Measurements from ENCODE around the gene EPB41L5. TPM values are rescaled to one million over a fixed set of nuclear protein-coding genes. Genes with fewer than 3 reads are reported as not detected.
"Not testable (repeated sequence)": the region's sequence is repeated elsewhere in the genome, so short reads cannot be mapped to it uniquely, and the experiment has no call there.

Gene EPB41L5
- total RNA-seq, 1 donor from 2014 or later: 1.8 TPM

DNA sequence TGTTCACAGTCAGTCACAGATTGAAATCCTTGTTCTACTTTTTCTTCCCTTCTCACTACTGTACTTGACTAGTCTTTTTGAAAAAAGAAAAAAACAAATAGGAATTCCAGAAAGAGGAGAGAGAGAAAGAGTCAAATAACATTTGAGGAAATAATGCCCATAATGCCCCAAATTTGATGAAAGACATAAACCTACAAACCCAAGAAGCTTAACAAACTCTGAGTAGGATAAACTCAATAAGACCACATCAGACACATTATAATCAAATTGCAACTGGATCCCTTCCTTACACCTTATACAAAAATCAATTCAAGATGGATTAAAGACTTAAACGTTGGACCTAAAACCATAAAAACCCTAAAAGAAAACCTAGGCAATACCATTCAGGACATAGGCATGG, 179.4 kb downstream of the EPB41L5 start:
- intact Hi-C loops (cut with micrococcal nuclease): no loop called here

DNA sequence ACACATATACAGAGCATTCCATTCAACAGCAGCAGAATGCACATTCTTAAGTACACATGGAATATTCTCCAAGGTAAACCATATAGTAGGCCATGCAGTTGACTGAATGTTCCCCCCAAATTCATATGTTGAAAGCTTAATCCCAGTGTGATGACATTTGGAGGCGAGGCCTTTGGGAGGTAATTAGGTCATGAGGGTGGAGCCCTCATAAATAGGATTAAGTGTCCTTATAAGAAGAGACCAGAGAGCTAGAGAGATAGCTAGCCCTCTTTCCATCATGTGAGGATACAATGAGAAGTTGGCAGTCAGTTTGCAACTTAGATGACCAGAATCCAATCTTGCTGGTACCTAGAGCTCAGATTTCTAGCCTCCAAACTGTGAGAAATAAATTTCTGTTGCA, 182.7 kb downstream of the EPB41L5 start:
- intact Hi-C loops (cut with micrococcal nuclease): no loop called here

- intact Hi-C loops (cut with micrococcal nuclease): not testable (repeated sequence)
Measured at GRCh38 chr2:120199817-120200459, 187.1 kb downstream of the EPB41L5 start.

DNA sequence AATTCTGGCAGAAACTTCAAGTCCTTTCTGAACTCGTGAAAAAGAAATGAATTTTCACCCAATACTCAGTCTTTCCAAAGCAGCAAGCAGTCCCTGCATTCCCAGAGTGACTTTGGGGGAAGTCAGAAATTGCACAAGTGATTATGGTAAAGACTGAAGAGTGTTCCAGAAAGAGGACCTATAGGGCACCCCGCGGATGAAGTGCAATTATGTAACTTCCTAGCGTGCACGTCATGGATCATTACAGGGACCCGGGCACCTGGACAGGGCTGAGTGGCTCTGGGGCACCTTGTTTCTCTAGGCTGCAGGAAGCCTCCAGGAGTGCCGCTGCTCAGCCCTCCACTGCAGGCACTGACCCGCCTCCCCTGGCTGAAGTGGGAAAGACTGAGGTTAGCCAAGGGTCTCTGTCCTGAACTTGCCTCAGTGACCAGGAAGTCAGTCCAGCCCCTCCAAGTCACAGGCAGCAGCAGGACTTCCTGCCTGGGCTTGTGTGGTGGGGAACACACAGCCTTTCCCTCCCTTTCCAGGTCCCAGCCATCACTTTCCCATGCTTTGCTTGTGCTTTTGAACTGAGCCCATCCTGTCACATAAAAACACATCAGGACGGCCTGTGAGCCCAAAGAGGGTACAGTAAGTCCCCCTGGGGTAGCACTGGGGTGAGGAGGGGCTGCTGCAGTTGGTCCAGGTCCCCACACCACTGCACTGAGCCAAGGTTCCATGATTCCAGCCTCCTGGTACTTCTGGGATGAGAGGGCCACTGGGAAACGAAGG, 190.6 kb downstream of the EPB41L5 start:
- intact Hi-C loops (cut with micrococcal nuclease): no loop called here

DNA sequence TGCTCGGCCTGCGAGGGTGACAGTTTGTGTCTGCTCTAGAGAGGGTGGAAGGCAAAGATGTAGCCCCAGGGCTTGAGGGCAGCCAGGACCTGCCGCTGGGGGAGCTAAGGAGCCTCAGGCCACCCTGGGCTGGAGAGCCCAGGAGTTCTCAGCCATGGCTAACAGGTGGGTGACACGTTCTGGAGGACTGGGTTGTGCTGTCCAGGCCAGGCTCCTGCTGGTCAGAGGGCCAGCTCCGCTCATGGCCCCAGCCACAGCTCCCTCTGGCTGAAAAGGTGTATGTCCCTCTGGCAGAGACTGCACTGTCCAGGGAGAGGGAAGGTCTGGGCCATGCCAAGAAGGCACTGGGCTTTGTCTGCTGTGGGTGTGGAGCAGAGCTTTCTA, 191.1 kb downstream of the EPB41L5 start:
- intact Hi-C loops (cut with micrococcal nuclease): no loop called here

- intact Hi-C loops (cut with micrococcal nuclease): no loop called here
Measured at GRCh38 chr2:120204417-120204816, 191.5 kb downstream of the EPB41L5 start.

DNA sequence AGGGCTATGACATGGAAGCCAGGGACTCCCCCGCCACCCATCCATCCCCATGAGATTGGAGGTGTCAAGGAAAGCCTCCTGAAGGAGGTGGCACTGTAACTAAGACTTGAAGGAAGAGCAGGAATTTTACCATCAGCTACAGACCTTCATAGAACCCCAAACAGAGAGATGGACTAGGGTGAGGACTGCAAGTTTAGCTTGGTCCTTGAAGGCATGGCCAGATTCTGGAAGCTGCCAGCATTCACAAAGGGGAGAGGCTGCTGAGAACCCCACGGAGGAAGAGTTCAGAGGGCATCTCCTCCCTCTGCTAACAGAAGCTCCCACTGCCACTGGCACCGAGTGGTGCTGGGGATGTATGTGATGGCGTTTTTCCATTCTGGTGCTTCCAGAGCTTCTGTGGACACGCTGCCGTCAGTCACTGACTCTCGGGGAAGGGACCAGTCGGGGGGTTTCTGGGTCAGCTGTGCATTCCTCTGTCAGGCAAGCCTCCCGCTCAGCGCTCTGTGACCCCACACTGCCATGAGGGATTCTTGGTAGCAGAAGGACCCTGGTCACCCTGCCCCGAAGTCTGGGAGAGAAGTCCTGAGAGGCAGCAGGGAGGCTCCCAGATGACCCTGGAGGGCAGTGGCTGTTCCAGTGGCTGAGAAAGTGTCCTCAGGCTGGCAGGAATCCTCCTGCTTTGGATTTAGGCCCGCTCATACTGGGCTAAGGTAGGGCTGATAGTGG, 192.2 kb downstream of the EPB41L5 start:
- intact Hi-C loops (cut with micrococcal nuclease): no loop called here

- intact Hi-C loops (cut with micrococcal nuclease): loop anchor here (1.0 to 2.0 kb wide), 2 partner anchors 15 to 107 kb away; no protein-coding TSS in a partner anchor
Measured at GRCh38 chr2:120206022-120206581, 193.2 kb downstream of the EPB41L5 start.

DNA sequence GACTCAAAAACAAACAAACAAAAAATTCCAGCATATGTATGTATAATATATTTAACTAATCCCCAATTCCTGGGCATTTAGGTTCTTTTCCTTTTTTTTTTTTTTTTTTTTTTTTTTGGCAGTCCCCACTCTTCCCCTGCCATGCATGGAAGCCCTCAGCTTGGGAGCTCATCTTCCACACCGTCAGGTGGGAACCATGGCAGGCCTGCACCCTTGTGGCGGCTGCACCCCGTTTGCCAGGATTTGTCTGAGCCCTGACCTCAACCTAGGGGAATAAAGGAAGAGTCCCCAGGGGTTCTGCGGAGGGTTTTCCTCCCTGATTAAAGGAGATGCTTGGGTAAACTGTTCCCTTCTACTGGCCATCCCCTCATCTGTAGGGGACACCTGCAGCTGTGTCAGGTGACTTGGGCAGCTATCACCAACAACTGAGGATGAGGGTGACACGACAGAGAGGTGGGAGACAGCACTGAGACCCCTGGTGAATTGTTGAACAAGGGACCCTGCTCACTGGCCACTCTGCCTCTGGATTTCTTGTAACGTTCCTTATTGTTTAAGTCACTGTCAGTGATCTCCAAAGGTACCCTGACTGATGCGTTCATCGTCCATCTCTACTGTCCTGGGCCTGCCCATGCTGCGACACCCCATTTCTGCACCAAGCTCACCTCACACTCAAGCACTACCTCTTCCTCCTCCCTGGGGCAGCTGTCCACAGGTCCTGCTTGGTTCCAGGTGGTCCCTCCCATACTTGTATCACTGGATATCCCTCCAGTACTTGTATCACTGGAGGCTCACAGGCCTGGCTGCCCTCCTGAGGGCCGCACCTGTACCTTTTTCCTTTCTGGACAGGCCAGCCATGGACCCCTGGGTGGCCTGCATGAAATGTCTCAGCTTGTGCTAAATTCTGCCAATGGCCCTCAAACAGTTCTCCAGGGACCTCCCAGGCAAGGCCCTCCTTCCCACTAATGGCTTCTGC, 195.8 kb downstream of the EPB41L5 start:
- intact Hi-C loops (cut with micrococcal nuclease): no loop called here

DNA sequence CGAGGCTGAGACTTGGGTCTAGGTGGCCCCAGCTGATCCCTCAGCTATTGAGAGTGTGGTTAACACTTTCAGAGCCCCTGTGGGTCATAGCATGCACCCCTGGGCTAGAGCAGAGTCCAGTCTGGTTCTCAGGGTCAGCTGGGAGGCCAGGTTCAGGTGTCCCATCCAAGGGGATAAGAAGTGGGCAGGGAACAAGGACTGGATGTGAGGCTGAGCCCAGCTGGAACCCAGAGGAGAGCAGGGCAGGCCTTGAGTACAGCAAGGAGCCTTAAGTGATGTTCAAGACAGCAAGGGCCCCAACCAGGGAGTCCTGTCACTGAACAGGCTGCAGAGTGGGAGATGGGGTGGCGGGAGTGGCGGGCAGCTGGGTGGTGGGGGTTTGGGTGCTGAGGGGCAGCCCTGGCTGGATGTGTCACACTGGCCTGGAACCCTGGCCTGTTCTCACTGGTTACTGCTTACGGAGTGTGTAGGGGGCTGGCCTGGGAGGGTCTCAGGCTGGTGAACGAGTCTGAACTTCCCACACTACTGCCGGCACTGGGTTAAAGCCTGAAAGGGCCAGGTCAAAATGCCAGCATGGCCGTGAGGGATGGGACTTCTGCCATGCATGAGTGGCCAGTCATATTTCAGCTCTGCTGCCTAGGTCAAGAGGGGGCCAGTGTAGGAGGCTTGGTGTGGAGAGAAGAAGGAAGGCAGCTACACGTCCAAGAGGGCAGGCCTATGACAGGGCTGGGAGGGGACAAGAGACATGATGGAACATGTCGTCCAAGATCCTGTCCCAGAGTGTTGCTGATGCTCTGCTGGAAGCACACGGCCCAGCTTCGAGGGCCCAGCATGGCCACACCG, 196.8 kb downstream of the EPB41L5 start:
- intact Hi-C loops (cut with micrococcal nuclease): no loop called here

GRCh38 chr2:120210270-120210693, 197.4 kb downstream of the EPB41L5 start:
- intact Hi-C loops (cut with micrococcal nuclease): no loop called here

DNA sequence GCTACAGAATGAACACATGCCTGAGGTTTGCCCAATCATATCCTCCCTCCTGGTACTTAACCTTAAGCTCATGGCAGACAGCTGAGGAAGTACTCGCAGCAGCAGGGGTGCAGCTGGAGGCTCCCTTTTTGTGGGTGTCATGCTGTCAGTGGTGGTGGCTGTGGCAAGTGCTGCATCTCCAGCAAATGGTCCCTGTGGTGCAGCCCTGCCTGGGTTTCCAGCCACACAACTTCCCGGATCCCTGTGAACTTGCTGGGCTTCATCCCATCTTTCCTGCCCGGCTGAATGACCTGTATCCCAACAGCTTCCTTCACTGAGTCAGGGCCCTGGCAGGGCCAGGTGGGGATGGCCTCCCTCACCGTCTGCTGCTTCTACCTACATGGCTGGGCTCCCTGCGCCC, 205.3 kb downstream of the EPB41L5 start:
- intact Hi-C loops (cut with micrococcal nuclease): loop anchor here (5.0 kb wide), 1 partner anchor 1429 kb away; the partner anchor contains the start of gene CLASP1

- intact Hi-C loops (cut with micrococcal nuclease): loop anchor here (5.0 kb wide), 1 partner anchor 1428 kb away; the partner anchor contains the start of gene CLASP1
Measured at GRCh38 chr2:120219291-120219690, 206.4 kb downstream of the EPB41L5 start.

DNA sequence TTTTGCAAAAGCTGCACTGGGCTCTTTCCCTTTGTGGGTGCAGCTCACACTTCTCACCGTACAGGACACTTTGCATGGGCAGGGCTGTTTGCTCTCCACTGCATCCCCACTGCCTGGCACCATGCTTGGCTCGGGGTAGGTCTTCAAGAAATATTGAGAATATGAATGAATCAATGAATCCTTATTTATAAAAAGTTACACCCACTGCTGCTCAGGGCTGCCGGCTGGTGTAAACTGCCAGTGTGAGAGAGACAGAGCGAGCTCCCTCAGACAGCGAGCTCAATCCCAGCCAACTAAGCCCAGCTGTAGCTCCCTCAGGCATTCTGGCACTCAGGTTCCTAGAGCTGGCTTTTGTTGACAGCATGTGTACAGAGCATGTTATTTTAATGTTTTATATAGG, 206.9 kb downstream of the EPB41L5 start:
- intact Hi-C loops (cut with micrococcal nuclease): loop anchor here (2.0 to 5.0 kb wide), 2 partner anchors 13 to 1428 kb away; partner anchors contain the start of gene CLASP1

DNA sequence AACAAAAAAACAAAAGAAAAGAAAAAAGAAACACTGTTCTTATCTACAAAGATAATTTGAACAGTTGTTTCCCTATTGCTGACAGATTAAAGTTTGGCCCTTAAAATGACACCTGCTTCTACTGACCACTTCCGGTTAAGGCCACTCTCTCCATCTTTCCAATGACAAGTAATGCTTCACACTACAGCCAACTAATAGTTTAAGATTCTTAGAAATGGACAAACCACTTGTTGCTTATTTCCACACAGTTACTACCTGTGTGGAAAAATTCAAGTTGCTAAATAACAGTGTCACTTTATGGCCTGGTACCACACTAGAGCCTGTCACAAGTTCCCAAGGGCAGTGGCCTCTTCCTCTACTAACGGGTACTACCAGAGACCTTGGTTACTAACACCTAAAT, 207.9 kb downstream of the EPB41L5 start:
- intact Hi-C loops (cut with micrococcal nuclease): loop anchor here (2.0 kb wide), 1 partner anchor 14 kb away; no protein-coding TSS in a partner anchor

DNA sequence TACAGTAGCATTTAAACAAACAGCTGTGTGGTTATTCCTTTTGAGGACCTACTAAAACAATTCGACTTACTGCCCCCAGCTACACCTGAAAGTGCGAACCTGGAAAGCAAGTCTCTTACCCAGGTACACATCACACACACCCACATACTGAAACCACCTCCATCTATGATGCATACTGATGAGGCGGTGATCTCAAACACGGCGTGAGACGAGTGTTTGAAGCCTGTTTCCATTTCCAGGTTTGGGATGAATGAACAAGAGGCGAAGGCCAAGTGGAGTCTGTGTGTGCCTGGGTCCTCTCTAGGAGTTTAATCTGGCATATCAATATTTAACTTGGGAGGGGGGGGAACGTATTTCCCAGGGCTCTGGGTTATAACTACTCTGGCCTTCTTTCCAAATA, 208.7 kb downstream of the EPB41L5 start:
- intact Hi-C loops (cut with micrococcal nuclease): loop anchor here (2.0 kb wide), 3 partner anchors 15 to 543 kb away; partner anchors contain the start of genes EPB41L5 and TMEM177

GRCh38 chr2:120222186-120223033, 209.5 kb downstream of the EPB41L5 start:
- intact Hi-C loops (cut with micrococcal nuclease): loop anchor here (1.0 to 2.0 kb wide), 9 partner anchors 10 to 544 kb away; partner anchors contain the start of genes EPB41L5, PTPN4, RALB and TMEM177
